Measurements from ENCODE around the gene FAM184A. TPM values are rescaled to one million over a fixed set of nuclear protein-coding genes. Genes with fewer than 3 reads are reported as not detected.

The FAM184A gene
- total and polyA plus RNA-seq, 12 donors = 0.91 to 5.2 (median 2.7) TPM

- intact Hi-C loops (cut with DNase I) = no loop called here
Measured at GRCh38 chr6:118980063-118980462, 98.4 kb downstream of the FAM184A start.

GRCh38 chr6:118974790-118975189 lies 103.7 kb downstream of the FAM184A start:
- no peak for DNase-seq
- TF ChIP-seq CTCF (IDR thresholded peaks at IDR 0.05) (no peak), POLR2A (IDR thresholded peaks at IDR 0.05) (no peak)
- Histone ChIP-seq H3K27me3 (no peaks in the 10 kb centered on the region), H3K9me3 (replicated peaks in 1 of 3) (no peaks in the 10 kb centered on the region), H3K27ac (no peak overlapping the region), H3K4me1 (replicated peaks in 1 of 2) (no peaks in the 10 kb centered on the region), H3K4me3 (no peak overlapping the region), H3K36me3 (replicated peaks in 1 of 2) (no peaks in the 10 kb centered on the region)
- intact Hi-C loops (cut with DNase I) = no loop called here
- 68 to 92% (median 81%) methylated on average over 1 of the region's 1 CpG for WGBS, 4 donors

More at GRCh38 chr6:118980063-118980462, 98.4 kb downstream of the FAM184A start:
- Histone ChIP-seq H3K4me1 (replicated peaks in 1 of 2) (no peaks in the 10 kb centered on the region), H3K9me3 (replicated peaks in 1 of 3) (no peaks in the 10 kb centered on the region), H3K27me3 (no peaks in the 10 kb centered on the region), H3K4me3 (no peak overlapping the region), H3K36me3 (replicated peaks in 1 of 2) (no peaks in the 10 kb centered on the region), H3K27ac (no peak overlapping the region)
- TF ChIP-seq POLR2A (IDR thresholded peaks at IDR 0.05) (no peak), CTCF (IDR thresholded peaks at IDR 0.05) (no peak)
- WGBS, 4 donors = 57 to 77% (median 73%) methylated on average over 5 of the region's 5 CpGs
- DNase-seq = peak; percentile 31 to 83 (median 52)

- 89 to 98% (median 96%) methylated on average over 1 of the region's 1 CpG for WGBS, 4 donors
- Histone ChIP-seq H3K4me1 (replicated peaks in 1 of 2) (no peaks in the 10 kb centered on the region), H3K27ac (no peak overlapping the region), H3K36me3 (replicated peaks in 1 of 2) (no peaks in the 10 kb centered on the region), H3K9me3 (replicated peaks in 1 of 3) (no peaks in the 10 kb centered on the region), H3K4me3 (no peak overlapping the region), H3K27me3 (no peaks in the 10 kb centered on the region)
- intact Hi-C loops (cut with DNase I) = no loop called here
- no peak for TF ChIP-seq CTCF (IDR thresholded peaks at IDR 0.05)
- no peak for TF ChIP-seq POLR2A (IDR thresholded peaks at IDR 0.05)
- DNase-seq = no peak
Measured at GRCh38 chr6:118971682-118972081, 106.8 kb downstream of the FAM184A start.

- 95 to 97% (median 97%) methylated on average over 3 of the region's 3 CpGs for WGBS, 4 donors
- H3K4me3 ChIP-seq = no peak overlapping the region
- H3K9me3 ChIP-seq (replicated peaks in 1 of 3) = no peaks in the 10 kb centered on the region
- no peak for TF ChIP-seq POLR2A (IDR thresholded peaks at IDR 0.05)
- TF ChIP-seq CTCF (IDR thresholded peaks at IDR 0.05) = no peak
- DNase-seq = no peak
- intact Hi-C loops (cut with DNase I) = no loop called here
- no peak overlapping the region for H3K27ac ChIP-seq
- H3K36me3 ChIP-seq (replicated peaks in 1 of 2) = no peaks in the 10 kb centered on the region
- no peaks in the 10 kb centered on the region for H3K27me3 ChIP-seq
- H3K4me1 ChIP-seq (replicated peaks in 1 of 2) = no peaks in the 10 kb centered on the region
Measured at GRCh38 chr6:118970866-118971265, 107.6 kb downstream of the FAM184A start.
